ENCODE data around the gene INPPL1.
"Not testable (repeated sequence)": the region's sequence is repeated elsewhere in the genome, so short reads cannot be mapped to it uniquely, and the experiment has no call there.

The INPPL1 gene

GRCh38 chr11:72224564-72225410 is at the start of gene INPPL1:
Gene INPPL1, plus strand, starts transcription at chr11:72224767. Its CDS starts 218 bp downstream, at chr11:72224985.
- no peak for DNase-seq

GRCh38 chr11:72177656-72178055 is 46.9 kb upstream of the INPPL1 start:
- DNase-seq = no peak

GRCh38 chr11:72179049-72179803 is 45.3 kb upstream of the INPPL1 start:
- DNase-seq = no peak

GRCh38 chr11:72179804-72180396 is 44.7 kb upstream of the INPPL1 start:
- no peak for DNase-seq

- not testable (repeated sequence) for DNase-seq
Observed at GRCh38 chr11:72180892-72181552, 43.5 kb upstream of the INPPL1 start.

GRCh38 chr11:72181553-72181958 is 43.0 kb upstream of the INPPL1 start:
- not testable (repeated sequence) for DNase-seq

- DNase-seq = no peak
Observed at GRCh38 chr11:72188267-72188666, 36.3 kb upstream of the INPPL1 start.

- DNase-seq = peak; percentile 73
Observed at GRCh38 chr11:72189455-72190250, 34.9 kb upstream of the INPPL1 start.

GRCh38 chr11:72190631-72191071 is 33.9 kb upstream of the INPPL1 start:
- no peak for DNase-seq

- DNase-seq = no peak
Observed at GRCh38 chr11:72191961-72192381, 32.6 kb upstream of the INPPL1 start, which contains the start of gene FOLR1. Gene FOLR1, plus strand, starts transcription at chr11:72192140. Its CDS starts 34 bp downstream, at chr11:72192174.

- DNase-seq = no peak
Observed at GRCh38 chr11:72195518-72196270, 28.9 kb upstream of the INPPL1 start.

GRCh38 chr11:72201445-72201844 is 23.1 kb upstream of the INPPL1 start:
- DNase-seq = not testable (repeated sequence)

- DNase-seq = no peak
Observed at GRCh38 chr11:72202571-72202970, 22.0 kb upstream of the INPPL1 start.

- DNase-seq = no peak
Observed at GRCh38 chr11:72203163-72203562, 21.4 kb upstream of the INPPL1 start.

GRCh38 chr11:72204886-72205285 is 19.7 kb upstream of the INPPL1 start:
- no peak for DNase-seq

- DNase-seq = not testable (repeated sequence)
Observed at GRCh38 chr11:72206794-72207193, 17.8 kb upstream of the INPPL1 start.

- DNase-seq = no peak
Observed at GRCh38 chr11:72208281-72208680, 16.3 kb upstream of the INPPL1 start.

- no peak for DNase-seq
Observed at GRCh38 chr11:72209101-72209500, 15.5 kb upstream of the INPPL1 start.

GRCh38 chr11:72216638-72217037 is 7.9 kb upstream of the INPPL1 start, which contains the start of gene FOLR2:
Gene FOLR2, plus strand, starts transcription at chr11:72216794. Its CDS starts 1,791 bp downstream, at chr11:72218585.
- no peak for DNase-seq

- no peak for DNase-seq
Observed at GRCh38 chr11:72217841-72218240, 6.7 kb upstream of the INPPL1 start.

- DNase-seq = no peak
Observed at GRCh38 chr11:72218251-72218745, 6.3 kb upstream of the INPPL1 start.
